NCI-H69 (cell line): ENCODE measurements around the gene MYCBP2.
"Not testable (repeated sequence)": the region's sequence is repeated elsewhere in the genome, so short reads cannot be mapped to it uniquely, and the experiment has no call there.

Source experiments
- DNase-seq: peaks from one replicate; lab custom pipeline; 2025; lab: John Stamatoyannopoulos, UW

The MYCBP2 gene

GRCh38 chr13:77028202-77028601 lies 298.7 kb downstream of the MYCBP2 start:
- peak; percentile 11 for DNase-seq

- peak; percentile 86 for DNase-seq
These were observed 299.9 kb downstream of the MYCBP2 start, which contains the start of gene FBXL3 for GRCh38 chr13:77026861-77027621. TSS of gene FBXL3 (minus strand) at chr13:77027159. CDS start at chr13:77021860, 5,299 bp downstream.

GRCh38 chr13:77026255-77026860 lies 300.5 kb downstream of the MYCBP2 start:
- peak; percentile 87 for DNase-seq

- no peak for DNase-seq
These were observed 304.6 kb downstream of the MYCBP2 start for GRCh38 chr13:77022341-77022740.

DNA sequence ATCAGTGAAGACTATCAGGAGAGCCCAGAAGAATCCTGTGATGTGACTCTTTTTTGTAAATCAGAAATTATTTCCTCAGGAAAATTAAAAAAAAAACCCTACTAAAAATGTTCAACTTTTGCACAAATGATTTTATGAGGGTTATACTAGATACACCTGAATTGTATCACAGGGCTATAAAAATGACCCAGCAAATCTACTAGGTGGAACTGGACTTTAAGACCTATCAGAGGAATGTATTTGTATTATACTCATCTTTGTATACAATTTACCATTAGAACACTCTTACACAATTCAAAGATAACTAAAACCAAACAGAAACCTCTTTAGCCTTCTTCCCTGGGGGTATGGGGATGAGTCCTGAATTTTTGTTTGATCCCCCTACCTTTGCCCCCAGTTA lies 307.1 kb downstream of the MYCBP2 start:
- no peak for DNase-seq

DNA sequence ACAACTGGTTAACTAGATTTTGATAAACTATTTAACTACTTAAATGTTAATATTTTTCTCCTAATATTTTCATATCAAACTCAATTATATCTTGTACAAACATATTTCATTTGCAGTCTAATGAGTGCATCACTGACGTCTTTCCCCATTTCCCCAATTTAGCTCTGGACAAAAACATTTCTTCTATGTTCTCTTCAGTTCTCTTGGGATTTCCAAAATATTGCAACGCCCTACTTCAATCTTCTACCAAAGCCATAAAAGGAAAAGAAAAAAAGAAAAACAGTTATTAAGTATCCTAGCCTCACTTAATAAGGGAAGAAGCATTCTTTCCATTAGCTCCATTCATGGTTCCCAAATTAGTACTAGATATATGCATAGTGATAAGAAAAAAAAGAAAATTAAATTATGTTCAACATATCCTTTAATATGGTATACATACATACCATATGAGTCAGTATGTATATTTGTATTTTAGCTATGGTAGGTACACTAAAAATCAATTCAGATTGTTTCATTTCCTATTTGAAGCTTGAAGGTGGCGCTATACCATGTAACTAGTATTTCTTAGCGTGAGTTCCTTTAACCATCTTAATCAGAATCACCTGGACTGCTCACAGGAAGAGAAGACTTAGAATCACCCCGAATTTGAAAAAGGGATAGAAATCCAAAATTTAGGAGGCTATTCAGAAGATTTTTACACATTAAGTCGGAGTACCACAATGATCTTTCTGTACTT lies 309.8 kb downstream of the MYCBP2 start:
- DNase-seq, result no peak

- DNase-seq, result no peak
These were observed 310.6 kb downstream of the MYCBP2 start for GRCh38 chr13:77016251-77016812.

DNA sequence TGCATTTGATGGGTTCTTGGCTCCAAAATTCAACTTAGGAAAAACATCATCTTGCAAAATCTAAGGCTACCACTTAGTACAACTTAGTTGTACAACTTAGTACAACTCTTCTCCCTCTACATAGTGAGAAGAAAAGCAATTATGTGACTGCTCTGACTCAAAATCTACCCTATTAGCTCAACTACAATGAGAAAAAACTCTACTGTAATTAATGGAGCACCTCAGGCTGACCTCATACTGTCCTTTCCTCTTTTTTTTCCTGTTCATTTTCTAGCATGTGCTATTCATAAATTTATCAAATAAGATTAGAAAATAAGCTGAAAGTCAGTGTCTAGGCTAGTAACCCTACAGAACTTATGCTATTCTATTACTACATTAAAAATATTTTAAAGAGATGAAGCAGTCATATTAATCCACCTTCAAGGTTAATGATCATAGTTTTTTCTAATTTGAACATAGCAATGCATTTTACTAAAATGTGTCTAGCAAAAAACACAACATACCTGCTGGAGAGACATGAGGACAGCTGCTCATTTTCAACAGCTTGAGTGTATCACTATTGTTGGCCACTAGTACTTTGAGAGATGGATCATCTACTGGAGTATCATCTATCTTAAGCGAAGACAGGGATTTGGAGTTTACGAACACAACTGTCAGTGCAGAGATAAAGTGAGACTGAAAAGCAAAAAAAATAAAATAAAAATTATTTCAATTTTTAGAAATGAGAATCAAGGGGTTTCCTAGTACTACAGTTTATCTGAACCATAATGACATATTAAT lies 311.8 kb downstream of the MYCBP2 start:
- no peak for DNase-seq

- no peak for DNase-seq
These were observed 312.9 kb downstream of the MYCBP2 start for GRCh38 chr13:77013853-77014542.

DNA sequence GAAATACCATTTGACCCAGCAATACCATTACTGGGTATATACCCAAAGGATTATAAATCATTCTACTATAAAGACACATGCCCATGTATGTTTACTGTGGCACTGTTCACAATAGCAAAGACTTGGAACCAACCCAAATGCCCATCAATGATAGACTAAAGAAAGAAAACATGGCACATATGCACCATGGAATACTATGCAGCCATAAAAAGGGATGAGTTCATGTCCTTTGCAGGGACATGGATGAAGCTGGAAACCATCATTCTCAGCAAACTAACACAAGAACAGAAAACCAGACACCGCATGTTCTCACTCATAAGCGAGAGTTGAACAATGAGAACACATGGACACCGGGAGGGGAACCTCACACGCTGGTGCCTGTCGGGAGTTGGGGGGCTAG lies 317.2 kb downstream of the MYCBP2 start:
- not testable (repeated sequence) for DNase-seq

DNA sequence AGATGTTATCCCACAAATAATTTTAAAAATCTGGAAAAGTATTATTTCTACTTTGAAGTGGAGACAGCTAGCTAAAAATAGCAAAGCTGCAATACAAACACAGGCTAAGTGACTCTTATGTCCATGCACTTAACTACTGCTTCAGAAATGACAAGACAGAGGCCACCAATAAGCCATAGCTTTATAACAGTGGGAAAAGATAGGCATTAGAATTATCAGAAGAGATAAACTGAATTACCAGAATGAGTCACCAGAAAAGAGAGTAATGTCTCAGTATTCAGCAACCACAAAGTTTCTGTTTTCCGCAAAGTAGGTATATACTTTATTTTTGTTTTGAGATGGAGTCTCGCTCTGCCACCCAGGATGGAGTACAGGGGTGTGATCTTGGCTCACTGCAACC lies 317.9 kb downstream of the MYCBP2 start:
- no peak for DNase-seq

DNA sequence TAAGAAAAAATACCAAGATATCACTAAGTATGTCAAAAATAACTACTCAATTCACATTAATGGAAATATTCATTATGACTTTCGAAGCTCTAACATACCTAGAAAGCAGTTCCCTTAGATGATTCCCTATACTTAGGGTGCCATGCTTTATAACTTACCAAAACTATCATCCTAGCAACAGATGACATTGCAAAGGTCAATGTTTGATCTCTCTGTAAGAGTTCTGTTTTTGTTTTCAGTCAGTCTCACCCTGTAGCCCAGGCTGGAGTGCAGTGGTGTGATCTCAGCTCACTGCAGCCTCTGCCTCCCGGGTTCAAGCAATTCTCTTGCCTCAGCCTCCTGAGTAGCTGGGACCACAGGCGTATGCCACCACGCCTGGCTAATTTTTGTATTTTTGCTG lies 318.6 kb downstream of the MYCBP2 start:
- not testable (repeated sequence) for DNase-seq

DNA sequence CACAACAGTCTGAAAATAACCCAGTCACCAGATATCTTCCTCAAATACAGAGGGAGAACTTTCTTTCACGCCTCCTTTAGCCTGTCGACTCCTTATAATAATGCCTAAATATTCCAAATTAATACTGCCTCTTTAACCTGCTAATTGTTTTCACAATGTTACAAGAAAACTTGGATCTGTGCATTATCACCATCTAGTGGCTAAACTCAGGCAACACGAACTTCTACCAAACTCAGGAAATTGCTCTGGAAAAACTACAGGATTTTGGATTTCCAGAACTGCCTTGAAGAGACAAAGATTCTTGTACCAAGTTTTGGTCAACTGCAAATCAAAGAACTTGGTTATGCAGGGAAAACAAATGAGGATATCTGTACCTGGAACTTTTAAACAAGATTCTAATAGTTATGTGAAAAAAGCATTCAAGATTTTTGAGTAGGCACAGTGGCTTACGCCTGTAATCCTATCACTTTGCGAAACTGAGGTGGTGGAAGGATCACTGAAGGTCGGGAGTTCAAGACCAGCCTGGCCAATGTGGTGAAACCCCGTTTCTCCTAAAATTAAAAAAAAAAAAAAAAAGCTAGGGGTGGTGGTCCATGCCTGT lies 324.2 kb downstream of the MYCBP2 start:
- DNase-seq, result peak; percentile 21

GRCh38 chr13:77001963-77002587 lies 324.8 kb downstream of the MYCBP2 start:
- no peak for DNase-seq

GRCh38 chr13:77001540-77001939 lies 325.4 kb downstream of the MYCBP2 start:
- DNase-seq, result no peak

DNA sequence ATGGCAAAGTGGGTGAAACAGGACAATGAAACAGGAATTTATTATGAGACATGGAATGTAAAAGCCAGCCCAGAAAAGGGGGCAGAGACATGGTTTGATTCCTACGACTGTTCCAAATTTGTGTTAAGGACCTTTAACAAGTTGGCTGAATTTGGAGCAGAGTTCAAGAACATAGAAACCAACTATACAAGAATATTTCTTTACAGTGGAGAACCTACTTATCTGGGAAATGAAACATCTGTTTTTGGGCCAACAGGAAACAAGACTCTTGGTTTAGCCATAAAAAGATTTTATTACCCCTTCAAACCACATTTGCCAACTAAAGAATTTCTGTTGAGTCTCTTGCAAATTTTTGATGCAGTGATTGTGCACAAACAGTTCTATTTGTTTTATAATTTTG lies 326.4 kb downstream of the MYCBP2 start:
- no peak for DNase-seq
